Activated CD8-positive, alpha-beta memory T cell treated with anti-CD3 and anti-CD28 coated beads, Interleukin-2, amount 50 U/mL, for 4 hours (primary cell): ENCODE measurements around the gene DNASE1L3.
A peak's percentile ranks its signal among the peaks of the same experiment; 100 is the strongest.

Experiments used
- DNase-seq: peaks from one replicate; pipeline ENCODE4 v3.0.0-alpha.2; 2020

The DNASE1L3 gene

DNA sequence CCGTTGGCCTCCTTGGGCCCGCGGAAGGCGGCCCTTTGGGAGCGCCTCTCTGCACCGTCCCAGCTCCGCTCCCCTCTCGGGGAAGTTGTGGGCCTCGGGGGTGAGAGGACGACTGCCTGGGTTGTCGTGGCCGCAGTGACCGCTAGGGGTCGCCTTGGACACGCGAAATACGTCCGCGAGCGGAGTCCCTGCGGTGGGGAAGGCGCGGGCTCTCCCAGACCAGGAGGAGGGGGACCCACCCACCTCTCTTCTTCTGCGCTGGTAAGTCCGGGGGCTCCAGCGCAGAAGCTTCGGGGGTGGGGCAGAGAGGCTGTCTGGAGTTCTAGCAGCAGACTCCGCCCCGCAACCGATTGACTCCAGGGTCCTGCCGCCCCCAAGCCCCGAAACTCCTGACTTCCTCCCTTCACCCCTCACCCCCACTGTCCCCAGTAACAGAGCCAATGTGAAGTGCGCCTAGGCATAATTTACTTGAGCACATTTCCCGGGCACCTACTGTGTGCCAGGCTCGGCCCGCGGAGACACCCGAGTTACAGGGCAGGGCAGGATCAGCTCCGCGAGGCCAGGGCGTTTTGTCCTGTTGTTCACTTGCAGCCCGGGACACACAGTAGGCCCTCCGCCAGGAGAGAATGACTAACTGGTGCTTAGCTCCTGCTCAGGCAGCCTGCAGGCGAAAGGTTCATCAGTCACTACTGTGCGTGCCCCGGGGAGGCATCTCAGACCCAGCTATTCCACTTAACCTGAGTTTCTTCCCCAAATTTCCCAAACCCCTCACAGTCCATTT, 32.8 kb downstream of the DNASE1L3 start:
- DNase-seq, result peak; percentile 93

- no peak for DNase-seq
These were observed 33.8 kb downstream of the DNASE1L3 start for GRCh38 chr3:58176827-58177489.

GRCh38 chr3:58176185-58176530, 34.6 kb downstream of the DNASE1L3 start:
- DNase-seq, result no peak

GRCh38 chr3:58175437-58176184, 35.2 kb downstream of the DNASE1L3 start:
- DNase-seq, result no peak

DNA sequence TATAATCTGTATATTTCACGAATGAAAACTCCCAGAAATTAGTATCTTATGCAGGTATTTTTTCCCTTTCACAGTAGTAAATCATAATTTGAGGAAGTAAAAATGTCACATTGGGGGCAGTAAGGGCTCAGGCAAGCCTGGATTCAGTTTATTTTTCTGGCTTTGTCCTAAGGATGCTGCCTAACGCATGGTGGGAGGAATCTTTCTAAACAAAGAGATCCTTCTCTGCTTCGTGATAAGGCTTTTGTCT, 35.7 kb downstream of the DNASE1L3 start:
- no peak for DNase-seq

- DNase-seq, result peak; percentile 36
These were observed 36.9 kb downstream of the DNASE1L3 start for GRCh38 chr3:58173669-58174398.

DNA sequence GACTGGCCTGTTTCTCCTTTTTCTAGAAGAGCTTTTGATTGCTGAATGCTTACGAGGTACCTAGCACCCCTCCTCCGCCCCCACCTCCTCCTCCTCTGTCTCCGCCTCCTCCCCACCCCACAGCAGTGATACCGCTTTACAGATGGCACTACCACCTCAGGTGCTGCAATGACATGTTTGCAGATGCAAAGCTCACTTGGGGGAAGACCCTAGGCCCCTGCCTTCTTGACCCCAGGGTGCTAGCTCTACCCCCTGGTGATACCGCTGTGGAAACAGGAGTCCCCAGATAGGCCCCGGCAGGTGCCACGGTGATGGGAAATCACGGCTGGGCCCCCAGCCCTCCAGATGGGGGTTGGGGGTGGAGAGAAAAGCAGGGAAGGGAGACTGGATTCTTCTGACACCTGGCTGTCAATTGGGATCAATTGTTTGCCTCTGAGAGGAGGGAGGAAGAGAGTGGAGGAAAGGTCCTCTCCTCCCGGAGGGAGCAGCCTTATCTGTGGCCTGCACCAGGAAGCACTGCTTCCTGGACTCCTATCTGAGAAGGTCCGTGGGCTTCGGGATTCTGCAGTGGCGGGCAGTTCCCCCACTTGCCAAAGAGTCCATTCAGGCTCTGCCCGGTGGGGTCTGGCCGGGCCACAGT, 37.6 kb downstream of the DNASE1L3 start:
- DNase-seq, result no peak

DNA sequence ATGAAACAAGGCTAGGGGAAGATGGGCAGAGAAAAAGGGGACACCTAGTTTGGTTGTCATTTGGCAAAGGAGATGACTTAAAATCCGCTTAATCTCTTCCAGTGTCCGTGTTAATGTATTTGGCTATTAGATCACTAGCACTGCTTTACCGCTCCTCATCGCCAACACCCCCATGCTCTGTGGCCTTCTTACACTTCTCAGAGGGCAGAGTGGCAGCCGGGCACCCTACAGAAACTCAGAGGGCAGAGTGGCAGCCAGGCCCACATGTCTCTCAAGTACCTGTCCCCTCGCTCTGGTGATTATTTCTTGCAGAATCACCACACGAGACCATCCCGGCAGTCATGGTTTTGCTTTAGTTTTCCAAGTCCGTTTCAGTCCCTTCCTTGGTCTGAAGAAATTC, 39.6 kb downstream of the DNASE1L3 start:
- no peak for DNase-seq

DNA sequence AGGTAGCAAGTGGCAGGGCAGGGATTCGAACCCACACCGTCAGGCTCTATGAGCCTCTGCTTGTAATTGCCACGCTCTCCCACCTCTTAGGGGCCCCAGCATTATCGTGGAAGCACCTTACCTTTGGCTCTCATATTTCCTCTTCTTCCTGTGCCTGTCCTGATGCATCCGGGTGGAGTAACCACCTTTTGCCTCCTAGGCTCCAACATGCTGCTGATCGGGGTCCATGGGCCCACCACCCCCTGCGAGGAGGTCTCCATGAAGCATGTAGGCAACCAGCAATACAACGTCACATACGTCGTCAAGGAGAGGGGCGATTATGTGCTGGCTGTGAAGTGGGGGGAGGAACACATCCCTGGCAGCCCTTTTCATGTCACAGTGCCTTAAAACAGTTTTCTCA, 40.4 kb downstream of the DNASE1L3 start:
- no peak for DNase-seq

- no peak for DNase-seq
These were observed 41.4 kb downstream of the DNASE1L3 start for GRCh38 chr3:58169371-58169770.

GRCh38 chr3:58168498-58168897, 42.3 kb downstream of the DNASE1L3 start:
- DNase-seq, result no peak

DNA sequence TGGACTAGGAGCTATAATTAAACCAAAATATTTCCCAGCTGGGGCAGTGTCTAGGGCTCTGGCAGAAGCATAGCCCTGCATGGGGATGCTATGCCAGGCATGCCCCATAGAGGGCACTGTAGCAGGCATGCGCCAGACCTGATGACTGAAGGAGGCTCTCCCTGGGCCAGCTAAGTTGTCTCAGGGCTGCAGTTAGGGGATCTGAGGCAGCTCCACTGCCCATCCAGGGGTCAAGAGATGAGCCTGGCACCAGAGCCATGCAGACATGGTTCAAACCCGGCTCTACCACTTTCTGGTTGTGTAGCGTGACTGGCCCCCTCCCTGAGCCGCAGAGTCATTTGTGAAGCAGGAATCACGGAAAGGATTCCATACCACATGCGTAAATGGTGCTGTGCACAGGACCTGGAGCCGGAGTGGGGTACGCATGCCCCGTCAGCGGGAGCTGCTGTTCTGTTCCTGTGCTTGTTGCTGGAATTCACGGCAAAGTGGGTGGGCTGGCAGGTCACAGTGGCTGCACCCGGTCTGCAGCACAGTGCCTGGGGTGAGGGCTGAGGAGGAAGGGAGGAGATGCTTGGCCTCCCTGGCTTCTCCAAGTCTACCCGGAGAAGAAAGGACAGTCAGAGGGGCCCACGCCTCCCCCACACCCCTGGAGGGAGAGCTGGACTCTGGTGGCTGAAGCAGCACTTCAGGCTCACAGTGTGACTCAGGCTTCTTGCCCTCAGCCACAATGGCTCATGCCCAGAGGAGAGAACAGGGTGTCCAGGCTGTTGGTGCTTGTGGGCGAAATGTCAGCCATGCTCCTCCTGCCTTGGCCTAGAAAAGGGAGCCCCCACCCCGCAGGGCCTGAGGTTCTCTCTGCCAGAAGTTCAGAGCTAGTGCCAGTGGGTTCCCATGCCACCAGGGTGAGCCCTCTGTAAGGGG, 43.1 kb downstream of the DNASE1L3 start:
- peak; percentile 63 for DNase-seq

- DNase-seq, result no peak
These were observed 45.6 kb downstream of the DNASE1L3 start for GRCh38 chr3:58164906-58165821.

DNA sequence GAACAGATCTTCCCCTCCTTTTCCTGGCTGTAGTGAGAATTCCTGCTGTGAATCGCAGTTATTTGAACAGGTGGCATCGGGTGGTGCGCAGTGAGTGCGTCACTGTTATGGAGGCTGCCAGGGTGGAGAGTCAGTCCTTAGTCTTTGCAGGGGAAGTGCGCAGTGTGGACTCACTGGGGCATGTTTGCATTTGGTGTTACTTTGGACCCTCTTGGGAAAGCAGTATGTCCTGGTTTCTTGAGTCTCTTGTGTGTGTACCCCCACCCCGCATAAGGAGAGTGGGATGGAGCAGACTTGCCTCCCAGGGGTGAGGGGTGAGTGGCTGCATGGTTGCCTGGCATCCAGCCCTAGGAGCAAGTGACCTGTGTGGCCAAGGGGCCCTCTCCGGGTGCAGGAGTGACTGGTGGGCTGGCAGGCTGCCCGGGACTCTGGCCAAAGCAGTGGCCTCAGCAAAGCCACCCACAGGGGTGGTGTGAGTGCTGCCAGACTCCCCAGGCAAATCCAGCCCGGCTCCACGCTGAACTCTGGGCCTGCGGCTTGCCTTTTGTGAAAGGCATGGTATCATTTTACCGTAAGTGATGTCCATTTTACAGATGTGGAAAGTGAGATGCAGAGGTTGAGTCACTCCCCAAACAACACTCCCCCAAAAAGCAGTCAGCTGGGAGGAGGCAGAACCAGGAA, 46.4 kb downstream of the DNASE1L3 start:
- no peak for DNase-seq

DNA sequence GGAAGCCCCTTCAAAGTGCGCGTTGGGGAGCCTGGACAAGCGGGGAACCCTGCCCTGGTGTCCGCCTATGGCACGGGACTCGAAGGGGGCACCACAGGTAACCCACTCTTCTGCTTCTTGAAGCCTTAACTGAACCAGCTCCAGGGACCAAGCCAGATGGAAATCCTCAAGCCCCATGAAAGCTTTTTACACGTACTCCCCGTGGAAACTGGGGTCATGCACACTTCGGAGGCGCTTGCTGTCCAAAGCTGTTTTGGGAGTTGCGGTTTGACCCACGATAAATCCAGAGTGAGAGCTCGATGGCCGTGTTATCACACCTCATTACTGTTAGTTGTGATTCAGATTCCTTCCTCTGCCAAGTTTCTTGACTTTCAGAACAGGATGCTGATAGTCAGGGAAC, 47.5 kb downstream of the DNASE1L3 start:
- DNase-seq, result no peak

DNA sequence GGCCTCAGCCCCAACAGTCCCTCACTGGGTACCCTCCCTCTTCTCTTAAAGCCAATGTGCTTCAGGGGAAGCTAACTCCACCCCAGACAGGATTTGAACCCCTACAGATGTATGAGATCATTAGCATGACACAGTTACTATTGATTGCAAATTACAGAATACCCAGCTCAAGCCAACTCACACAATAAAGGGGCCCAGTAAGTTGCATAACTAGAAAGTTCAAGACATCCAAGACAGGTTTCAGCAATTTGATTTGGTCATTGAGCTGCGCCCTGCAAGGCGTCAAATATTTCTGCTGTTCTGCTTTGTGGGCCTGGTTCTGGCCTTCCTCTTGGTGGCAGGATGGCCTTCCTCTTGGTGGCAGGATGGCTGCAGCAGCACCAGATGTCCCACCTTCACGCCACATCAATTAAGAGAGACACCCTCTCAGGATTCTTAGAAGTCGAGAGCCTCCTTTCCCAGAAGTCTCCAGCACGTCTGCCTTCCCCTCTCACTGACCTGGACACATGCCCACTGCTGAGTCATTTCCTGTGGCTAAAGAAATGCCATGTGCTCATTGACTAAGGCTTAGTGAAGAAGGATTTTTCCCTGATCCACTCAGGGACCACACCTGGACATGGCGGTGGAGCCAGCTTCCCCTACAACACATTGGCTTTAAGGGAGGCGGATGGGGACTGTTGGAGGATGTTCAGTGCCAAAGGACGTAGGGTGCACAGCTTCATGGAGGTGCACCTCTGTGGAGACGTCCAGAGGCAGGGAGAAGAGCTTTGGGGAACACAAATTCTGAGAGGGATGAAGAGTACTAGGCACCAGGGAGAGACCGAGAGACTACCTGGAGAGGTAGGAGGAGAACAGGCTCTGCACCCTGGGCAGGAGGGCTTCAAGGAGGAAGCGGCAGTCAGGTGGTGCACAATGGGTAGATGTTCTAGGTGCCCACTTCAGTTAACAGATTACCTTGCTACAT, 49.1 kb downstream of the DNASE1L3 start:
- DNase-seq, result no peak

DNA sequence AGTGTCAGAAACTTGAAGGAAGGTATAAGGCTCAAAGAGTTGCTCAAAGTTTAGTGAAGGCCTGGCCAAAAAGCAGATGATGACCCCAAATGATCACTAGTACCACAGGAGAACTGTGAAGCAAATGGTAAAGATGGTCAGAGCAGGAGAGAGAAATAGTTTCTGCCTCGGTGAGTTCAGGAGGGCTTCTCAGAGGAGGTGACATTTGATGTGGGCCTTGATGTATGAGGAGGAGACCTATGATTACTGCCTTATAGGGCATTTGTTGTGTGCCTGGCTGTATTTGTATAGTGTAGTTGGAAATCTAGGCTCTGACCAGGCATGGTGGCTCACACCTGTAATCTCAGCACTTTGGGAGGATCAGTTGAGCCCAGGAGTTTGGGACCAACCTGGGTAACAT, 50.4 kb downstream of the DNASE1L3 start:
- no peak for DNase-seq

DNA sequence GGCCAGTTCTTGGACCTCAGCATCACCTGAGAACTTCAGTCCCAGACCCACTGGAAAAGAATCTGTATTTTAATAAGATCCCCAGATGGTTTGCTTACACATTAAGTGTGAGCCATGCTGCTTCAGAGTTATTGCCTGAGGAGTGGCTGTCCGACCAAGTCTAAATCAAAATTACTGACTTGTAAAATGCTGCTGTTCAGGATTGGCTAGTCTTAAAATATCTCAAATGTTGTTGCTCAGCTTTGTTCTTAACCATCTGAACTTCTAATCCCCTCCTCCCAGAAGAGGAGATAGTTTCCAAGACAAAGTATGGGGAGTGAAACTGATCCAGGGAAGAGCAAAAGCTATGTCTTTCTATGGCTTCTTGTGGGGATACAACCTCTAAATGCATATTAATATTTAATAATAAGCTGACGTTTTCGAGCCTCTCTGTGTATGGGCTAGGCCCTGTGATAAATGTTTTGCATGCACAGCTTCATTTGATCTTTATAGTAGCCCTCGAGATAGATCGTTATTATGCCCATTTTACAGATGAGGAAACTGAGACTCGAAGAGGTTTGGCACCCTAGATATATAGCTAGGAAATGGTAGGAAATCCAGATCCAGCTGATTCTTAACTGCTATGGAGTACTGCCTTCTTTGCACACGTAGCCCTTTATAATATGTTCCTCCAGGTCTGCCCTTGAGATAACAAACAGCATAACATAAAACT, 52.2 kb downstream of the DNASE1L3 start:
- no peak for DNase-seq
